Measurements from ENCODE around the gene PIP4K2C.

PIP4K2C gene

DNA sequence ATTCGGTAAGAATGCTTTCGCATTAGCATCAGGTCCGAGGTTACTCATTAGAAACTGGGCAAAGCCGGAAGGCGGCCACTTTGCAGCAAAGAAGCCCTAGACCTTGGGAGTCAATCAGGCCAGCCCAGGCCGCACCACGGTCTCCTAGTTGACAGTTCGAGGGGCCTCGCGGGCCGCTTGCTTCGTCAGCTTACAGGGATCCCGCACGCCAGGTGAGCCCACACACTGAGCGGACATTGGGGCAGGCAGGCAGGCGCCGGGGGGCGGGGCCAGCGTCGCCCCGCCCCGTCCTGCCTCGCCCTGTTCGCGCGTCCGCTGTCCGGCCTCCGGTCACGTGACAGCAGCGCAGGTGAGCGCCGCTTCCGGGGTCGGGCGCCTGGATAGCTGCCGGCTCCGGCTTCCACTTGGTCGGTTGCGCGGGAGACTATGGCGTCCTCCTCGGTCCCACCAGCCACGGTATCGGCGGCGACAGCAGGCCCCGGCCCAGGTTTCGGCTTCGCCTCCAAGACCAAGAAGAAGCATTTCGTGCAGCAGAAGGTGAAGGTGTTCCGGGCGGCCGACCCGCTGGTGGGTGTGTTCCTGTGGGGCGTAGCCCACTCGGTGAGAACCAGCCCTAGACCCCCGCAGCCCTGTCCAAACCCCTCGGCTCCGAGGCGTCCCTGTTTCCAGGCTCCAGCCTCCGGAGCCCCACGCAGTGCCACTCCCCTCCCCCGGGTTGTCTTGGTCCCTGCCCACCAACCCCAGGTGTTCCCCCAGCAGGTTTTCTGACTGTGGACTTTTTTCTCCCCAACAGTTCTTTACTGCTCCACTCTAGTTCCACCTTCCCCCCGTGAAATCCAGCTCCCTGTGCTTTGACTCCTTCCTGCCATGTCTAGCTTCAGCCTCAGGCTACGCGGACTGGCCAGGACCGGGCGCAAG, at the start of gene PIP4K2C:
PIP4K2C (plus strand) TSS at position 329 of the 918 bp plus-strand sequence; CDS start at position 427, 98 bp downstream.
- DNase-seq (ENCODE audit: extremely low read depth in 1 of 2, low read depth in 1 of 2): peak; percentile 71 to 73

DNA sequence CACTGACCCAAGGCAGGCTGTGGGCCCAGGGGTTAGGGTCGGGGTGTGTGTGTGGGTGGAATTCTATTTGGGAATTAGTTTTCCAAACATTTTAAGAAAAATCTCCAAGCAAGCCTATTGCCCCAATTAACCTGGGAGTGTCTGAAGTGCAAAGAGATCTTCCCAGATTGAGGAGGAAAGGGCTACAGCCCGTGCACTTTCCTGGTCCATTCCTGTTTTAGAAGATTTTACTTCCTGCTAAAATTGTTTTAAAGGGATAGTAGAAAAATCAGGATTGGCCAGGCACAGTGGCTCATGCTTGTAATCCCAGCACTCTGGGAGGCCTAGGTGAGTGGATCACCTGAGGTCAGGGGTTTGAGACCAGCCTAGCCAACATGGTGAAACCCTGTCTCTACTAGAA, 49.3 kb upstream of the PIP4K2C start:
- DNase-seq (ENCODE audit: extremely low read depth in 1 of 2, low read depth in 1 of 2): no peak

GRCh38 chr12:57543581-57543980, 47.4 kb upstream of the PIP4K2C start:
- no peak for DNase-seq (ENCODE audit: extremely low read depth in 1 of 2, low read depth in 1 of 2)

DNA sequence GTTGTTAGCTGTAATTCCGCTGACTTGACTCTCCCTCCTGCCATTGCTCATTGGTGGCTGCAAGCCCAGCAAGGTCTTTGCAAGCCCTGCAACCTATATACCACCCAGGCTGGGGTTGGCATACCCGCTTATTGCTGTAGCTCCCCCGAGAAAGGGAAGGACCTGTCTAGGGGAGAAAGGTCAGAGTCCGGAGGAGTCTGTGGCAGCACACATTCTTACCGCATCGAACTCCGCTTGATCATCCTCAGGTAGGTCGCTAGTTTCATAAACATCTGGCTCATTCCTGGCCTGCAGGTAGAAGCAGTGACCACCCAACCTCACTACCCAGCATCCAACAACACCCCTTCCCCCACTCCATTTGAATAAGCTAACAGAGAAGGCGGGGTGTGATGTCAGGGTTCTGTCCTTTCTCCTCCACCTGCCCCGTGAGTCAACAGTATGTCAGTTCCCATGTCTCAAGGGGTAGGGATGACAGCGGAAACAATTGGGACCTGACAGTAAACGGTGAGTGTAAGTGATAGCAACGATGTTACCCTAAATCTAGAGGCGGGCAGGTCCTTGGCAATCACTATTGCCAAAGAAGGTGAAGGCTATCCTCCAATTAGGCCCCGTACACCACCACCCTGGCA, 45.1 kb upstream of the PIP4K2C start:
- no peak for DNase-seq (ENCODE audit: extremely low read depth in 1 of 2, low read depth in 1 of 2)

GRCh38 chr12:57546438-57547287, 44.3 kb upstream of the PIP4K2C start, which contains the start of gene DCTN2:
Gene DCTN2 (minus strand): TSS chr12:57547192. CDS start chr12:57547063, 129 bp downstream.
- DNase-seq (ENCODE audit: extremely low read depth in 1 of 2, low read depth in 1 of 2): peak in 1 of 2 donors; percentile 97

DNA sequence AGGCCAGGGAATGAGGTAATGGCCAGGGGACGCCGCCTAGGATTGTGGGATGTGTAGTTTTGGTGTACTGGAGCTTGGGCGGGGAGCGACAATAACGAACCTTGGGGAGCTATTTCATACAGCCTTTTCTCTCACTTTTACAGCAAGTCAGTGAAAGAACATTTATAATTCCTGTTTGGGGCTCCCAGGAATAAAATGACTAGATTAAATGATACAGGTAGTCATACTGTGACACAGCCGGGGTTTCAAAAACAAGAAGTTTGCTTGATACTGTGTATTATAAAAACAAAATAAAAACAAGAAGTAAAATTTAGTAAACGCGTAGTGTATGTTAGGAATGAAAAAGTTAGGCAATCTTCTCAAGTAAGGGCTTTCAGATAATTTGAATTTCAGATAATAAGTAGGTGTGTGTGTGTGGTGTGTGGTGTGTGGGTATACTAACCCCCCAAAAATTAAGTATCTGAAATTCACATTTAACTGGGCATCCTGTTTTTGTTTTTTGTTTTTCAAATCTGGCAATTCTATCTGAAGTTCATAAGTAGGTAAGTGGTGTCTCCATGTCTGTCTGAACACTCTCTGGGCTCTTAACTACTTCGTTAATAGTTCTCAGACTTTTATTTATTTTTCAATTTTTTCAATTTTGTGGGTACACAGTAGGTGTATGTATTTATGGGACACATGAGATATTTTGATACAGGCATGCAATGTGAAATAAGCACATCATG, 43.5 kb upstream of the PIP4K2C start:
- peak in 1 of 2 donors; percentile 85 for DNase-seq (ENCODE audit: extremely low read depth in 1 of 2, low read depth in 1 of 2)

DNA sequence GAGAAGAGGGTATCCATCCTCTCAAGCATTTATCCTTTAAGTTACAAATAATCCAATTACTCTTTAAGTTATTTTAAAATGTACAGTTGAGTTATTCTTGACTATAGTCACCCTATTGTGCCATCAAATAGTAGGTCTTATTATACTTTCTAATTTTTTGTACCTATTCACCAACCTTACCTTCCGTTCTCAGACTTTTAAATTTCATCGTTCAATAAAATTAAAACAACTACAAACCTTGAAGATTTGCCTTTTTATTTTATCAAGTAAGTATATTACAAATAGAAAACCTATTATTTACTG, 43.0 kb upstream of the PIP4K2C start:
- no peak for DNase-seq (ENCODE audit: extremely low read depth in 1 of 2, low read depth in 1 of 2)

DNA sequence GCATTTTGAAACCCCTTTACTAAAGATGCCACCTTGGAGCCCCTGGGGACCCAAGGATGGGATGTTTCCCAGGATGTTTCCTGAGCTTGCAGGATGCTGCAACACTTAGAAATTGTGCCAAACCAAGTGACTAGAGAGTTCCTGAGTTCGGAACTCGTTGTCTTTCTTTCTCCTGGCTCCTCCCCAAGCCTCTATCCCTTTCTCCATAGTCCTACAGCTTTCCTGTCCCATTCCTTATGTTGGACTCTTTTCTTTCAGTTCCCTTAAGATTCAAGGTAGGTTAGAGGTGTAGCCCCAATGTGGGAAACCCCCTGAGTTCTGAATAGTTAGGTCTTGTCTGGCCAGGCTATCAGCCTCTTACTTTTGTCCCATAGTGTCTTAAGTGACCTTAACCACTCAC, 42.5 kb upstream of the PIP4K2C start:
- no peak for DNase-seq (ENCODE audit: extremely low read depth in 1 of 2, low read depth in 1 of 2)

GRCh38 chr12:57549203-57549908, 41.6 kb upstream of the PIP4K2C start:
- DNase-seq (ENCODE audit: extremely low read depth in 1 of 2, low read depth in 1 of 2): no peak

DNA sequence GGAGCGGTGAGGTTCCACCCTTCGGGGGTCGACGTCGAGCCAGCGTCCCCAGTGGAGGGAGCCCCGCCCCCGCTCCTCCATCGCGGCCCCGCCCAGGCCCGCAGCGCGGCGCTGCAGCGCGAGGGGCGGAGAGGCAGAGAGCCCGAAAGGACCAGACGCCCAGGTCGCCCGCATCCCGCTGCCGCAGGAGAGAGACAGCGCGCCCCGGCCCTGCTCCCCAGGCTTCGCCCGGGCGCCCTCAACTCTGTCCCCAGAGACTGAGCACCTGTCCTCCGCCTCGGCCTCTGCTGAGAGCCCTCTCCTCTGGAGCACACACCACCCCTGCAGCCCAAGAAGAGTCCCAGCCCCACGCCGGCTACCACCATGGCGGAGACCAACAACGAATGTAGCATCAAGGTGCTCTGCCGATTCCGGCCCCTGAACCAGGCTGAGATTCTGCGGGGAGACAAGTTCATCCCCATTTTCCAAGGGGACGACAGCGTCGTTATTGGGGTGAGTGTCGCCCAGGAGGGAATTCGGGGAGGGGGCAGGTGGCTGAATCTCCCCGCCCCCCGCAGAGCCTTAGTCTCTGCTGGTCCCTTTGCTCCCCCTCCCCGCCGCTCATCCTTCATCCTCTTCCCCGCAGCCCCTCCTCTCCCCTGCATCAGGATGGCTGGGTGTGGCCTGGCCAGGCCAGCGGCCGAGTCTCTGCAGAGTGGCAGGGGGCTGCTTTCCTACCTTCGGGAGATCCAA, 40.9 kb upstream of the PIP4K2C start, which contains the start of gene KIF5A:
KIF5A (plus strand) TSS at position 136 of the 732 bp plus-strand sequence; CDS start at position 364, 228 bp downstream.
- peak; percentile 43 to 45 for DNase-seq (ENCODE audit: extremely low read depth in 1 of 2, low read depth in 1 of 2)

GRCh38 chr12:57550641-57551549, 40.1 kb upstream of the PIP4K2C start:
- DNase-seq (ENCODE audit: extremely low read depth in 1 of 2, low read depth in 1 of 2): no peak

DNA sequence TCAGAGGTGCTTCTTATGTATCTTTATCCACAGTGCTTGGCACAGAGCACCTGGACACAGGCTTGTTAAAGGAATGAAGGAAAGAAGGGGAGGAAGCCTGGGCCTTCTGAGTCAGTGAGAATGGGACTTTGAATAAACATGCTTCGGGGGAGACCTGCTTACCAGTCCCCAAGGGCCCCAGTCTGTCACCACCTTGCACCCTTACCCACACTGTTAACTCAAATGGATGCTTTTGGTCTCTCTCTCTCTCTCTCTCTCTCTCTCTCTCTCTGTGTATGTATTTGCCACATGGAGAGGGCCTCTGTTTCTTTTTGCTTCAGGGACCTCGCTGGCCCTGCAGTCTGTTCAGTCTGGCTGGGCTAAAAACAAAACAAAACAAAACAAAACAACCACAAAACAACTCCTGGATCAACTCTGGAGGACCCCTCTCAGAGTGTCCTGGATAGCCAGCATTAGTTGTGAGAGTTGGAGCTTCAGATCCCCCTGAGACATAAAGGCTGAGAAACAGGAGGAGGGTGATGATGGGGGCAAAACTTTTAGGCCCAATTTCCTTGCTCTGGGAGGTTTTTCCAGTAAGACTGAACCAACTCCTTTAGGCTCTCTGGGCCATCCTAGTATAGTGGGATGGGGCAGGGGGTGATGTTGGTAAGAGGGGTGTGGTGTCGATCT, 39.2 kb upstream of the PIP4K2C start:
- DNase-seq (ENCODE audit: extremely low read depth in 1 of 2, low read depth in 1 of 2): no peak

DNA sequence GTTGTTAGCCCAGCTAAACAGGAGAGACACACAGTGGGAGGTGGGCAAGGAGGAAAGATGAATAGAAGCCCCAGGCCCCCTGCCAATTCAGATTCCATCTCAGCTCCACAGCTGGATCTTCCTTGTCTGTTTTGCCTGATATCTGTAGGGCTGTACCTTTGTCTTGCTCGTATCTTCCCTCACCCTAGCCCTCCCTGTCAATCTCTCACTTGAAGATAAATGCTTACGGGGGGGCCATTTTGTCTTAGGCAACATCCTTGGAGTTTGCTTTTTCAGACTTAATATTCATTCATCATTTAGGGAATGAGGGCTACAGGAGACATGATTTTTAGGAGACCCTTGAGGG, 38.7 kb upstream of the PIP4K2C start:
- no peak for DNase-seq (ENCODE audit: extremely low read depth in 1 of 2, low read depth in 1 of 2)

DNA sequence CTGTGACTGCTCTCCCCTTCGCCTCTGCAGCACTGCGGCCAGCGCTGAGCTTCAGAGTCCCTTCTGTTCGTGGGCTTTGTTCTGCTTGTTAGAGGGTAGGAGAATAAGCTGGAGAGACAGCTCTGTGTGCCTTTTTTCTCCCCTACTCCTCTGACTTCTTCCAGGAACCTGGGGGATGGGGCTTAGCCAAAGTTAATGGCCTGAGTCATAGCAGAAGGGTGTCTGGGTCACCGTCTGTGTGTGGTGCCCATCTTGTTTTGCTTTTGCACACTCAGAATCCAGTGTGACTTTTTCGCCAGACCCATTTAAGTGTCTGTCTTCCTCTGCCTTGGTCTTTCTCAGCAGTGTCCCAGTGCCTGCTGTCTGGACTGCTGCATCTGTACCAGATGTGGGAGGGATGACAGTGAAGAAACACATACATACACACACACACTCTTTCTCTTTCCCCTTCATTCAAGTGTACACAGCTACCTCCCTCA, 38.1 kb upstream of the PIP4K2C start:
- no peak for DNase-seq (ENCODE audit: extremely low read depth in 1 of 2, low read depth in 1 of 2)

- no peak for DNase-seq (ENCODE audit: extremely low read depth in 1 of 2, low read depth in 1 of 2)
These were observed 37.4 kb upstream of the PIP4K2C start for GRCh38 chr12:57553343-57554202.

- DNase-seq (ENCODE audit: extremely low read depth in 1 of 2, low read depth in 1 of 2): no peak
These were observed 36.5 kb upstream of the PIP4K2C start for GRCh38 chr12:57554453-57554852.

DNA sequence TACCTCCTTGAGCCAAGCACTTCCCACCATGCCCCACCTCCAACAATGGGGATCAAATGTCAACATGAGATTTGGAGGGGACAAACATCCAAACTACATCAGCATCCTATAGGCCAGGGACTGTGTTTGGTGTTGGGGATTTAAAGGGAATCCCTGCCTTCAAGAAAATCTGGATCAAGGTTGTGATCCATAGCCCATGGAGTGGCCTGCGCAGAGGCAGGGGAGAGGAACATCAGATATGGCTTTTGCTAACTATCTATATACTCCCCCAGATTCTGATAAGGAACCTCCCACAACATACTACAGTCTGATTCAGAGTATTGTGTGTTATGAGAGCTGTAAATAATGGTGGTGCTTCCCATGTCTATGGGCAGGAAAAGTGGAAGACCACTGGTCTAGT, 36.1 kb upstream of the PIP4K2C start:
- DNase-seq (ENCODE audit: extremely low read depth in 1 of 2, low read depth in 1 of 2): no peak
